Measurements from ENCODE around the gene PRSS3.

- TF ChIP-seq CTCF (optimal IDR thresholded peaks at IDR 0.05 in 1 of 3, IDR thresholded peaks at IDR 0.05 in 1 of 3, conservative IDR thresholded peaks at IDR 0.05 in 1 of 3; ENCODE audit: extremely low read depth in 1 of 3, insufficient read depth in 2 of 3, low read length in 3 of 3): no peak
- no peak for TF ChIP-seq EZH2 (IDR thresholded peaks at IDR 0.05; ENCODE audit: low read length)
Observed at GRCh38 chr9:33781736-33782135, 13.6 kb upstream of the PRSS3 start.
